Measurements from ENCODE around the gene ARHGEF37. TPM values are rescaled to one million over a fixed set of nuclear protein-coding genes. Genes with fewer than 3 reads are reported as not detected.
"Not testable (repeated sequence)": the region's sequence is repeated elsewhere in the genome, so short reads cannot be mapped to it uniquely, and the experiment has no call there.

The ARHGEF37 gene
- total and polyA plus RNA-seq, 9 of the 15 experiments (the other 6 are each of a cell fraction or from before 2014, with no cell fraction given): 0.01 to 0.27 (median 0.05) TPM

- H4K20me1 ChIP-seq (replicated peaks; ENCODE audit: control insufficient read depth, insufficient read depth, low read length); BruUV-seq (replicated peaks); H3K27me3 ChIP-seq (ENCODE audit: control insufficient read depth in 2 of 2, insufficient read depth in 2 of 2, low read length in 2 of 2); H2AFZ ChIP-seq (ENCODE audit: low read depth, low read length); H3K79me2 ChIP-seq (ENCODE audit: control insufficient read depth, insufficient read depth, low read length); DNase-seq (ENCODE audit: extremely low read depth in 1 of 4, low spot score in 3 of 4); H3K27ac ChIP-seq (ENCODE audit: extremely low read depth, low read depth, low read length); H3K36me3 ChIP-seq (ENCODE audit: control insufficient read depth, insufficient read depth, low read length); H3K4me1 ChIP-seq (replicated peaks in 1 of 2; ENCODE audit: control insufficient read depth in 2 of 2, insufficient read depth in 2 of 2, low read length in 2 of 2); CTCF ChIA-PET (ENCODE audit: low intra/inter-chr PET ratio); in situ Hi-C loops (cut with MboI); H3K4me3 ChIP-seq; H3K9ac ChIP-seq (ENCODE audit: insufficient read depth in 1 of 2, low read depth in 2 of 2, low read length in 2 of 2); H3K9me1 ChIP-seq (ENCODE audit: control insufficient read depth, insufficient read depth, low read length); intact Hi-C loops (cut with micrococcal nuclease); ATAC-seq; H3K4me2 ChIP-seq (ENCODE audit: insufficient read depth, low read length); H3K9me3 ChIP-seq (replicated peaks; ENCODE audit: control insufficient read depth, insufficient read depth, low read depth, low read length); FAIRE-seq: not testable (repeated sequence)
- POLR2A ChIA-PET: interaction anchor here (0.7 kb wide), 1 partner anchor 15 kb away, joined by 3 read pairs; no protein-coding TSS in a partner anchor
- WGBS (ENCODE audit: insufficient coverage, low coverage, missing lambda C conversion rate): 27% methylated on average over 3 of the region's 3 CpGs
Observed at GRCh38 chr5:149595105-149595504, 13.8 kb downstream of the ARHGEF37 start.

- ATAC-seq (no peak), DNase-seq (ENCODE audit: extremely low read depth in 1 of 4, low spot score in 3 of 4) (no peak), FAIRE-seq (no peak)
- no peaks in the 10 kb centered on the region for H3K9me1 ChIP-seq (ENCODE audit: control insufficient read depth, insufficient read depth, low read length)
- H3K4me3 ChIP-seq: no peak overlapping the region
- CTCF ChIA-PET (ENCODE audit: low intra/inter-chr PET ratio): no interaction called here
- no peak overlapping the region for H3K9ac ChIP-seq (ENCODE audit: insufficient read depth in 1 of 2, low read depth in 2 of 2, low read length in 2 of 2)
- in situ Hi-C loops (cut with MboI) (no loop called here), intact Hi-C loops (cut with micrococcal nuclease) (no loop called here)
- H3K27me3 ChIP-seq (ENCODE audit: control insufficient read depth in 2 of 2, insufficient read depth in 2 of 2, low read length in 2 of 2): peaks cover 0 to 4% of the 10 kb centered on the region in 2 experiments; a peak in 1 of 5 replicates
- H3K4me2 ChIP-seq (ENCODE audit: insufficient read depth, low read length): no peak overlapping the region
- no peak overlapping the region for H3K27ac ChIP-seq (ENCODE audit: extremely low read depth, low read depth, low read length)
- H4K20me1 ChIP-seq (replicated peaks; ENCODE audit: control insufficient read depth, insufficient read depth, low read length): no peaks in the 10 kb centered on the region
- WGBS (ENCODE audit: insufficient coverage, low coverage, missing lambda C conversion rate): 49% methylated on average over 2 of the region's 2 CpGs
- POLR2A ChIA-PET: interaction anchor here (1.0 kb wide), 1 partner anchor 17 kb away, joined by 3 read pairs; no protein-coding TSS in a partner anchor
- H3K79me2 ChIP-seq (ENCODE audit: control insufficient read depth, insufficient read depth, low read length): no peaks in the 10 kb centered on the region
- no peaks in the 10 kb centered on the region; a peak in 1 of 5 replicates for H3K4me1 ChIP-seq (replicated peaks in 1 of 2; ENCODE audit: control insufficient read depth in 2 of 2, insufficient read depth in 2 of 2, low read length in 2 of 2)
- no TSS peak for BruUV-seq (replicated peaks)
- H2AFZ ChIP-seq (ENCODE audit: low read depth, low read length): no peak overlapping the region
- H3K9me3 ChIP-seq (replicated peaks; ENCODE audit: control insufficient read depth, insufficient read depth, low read depth, low read length): no peaks in the 10 kb centered on the region
- no peaks in the 10 kb centered on the region for H3K36me3 ChIP-seq (ENCODE audit: control insufficient read depth, insufficient read depth, low read length)
- TF ChIP-seq ZNF561 (CRISPR knock-in tag; conservative IDR thresholded peaks at IDR 0.05) (no peak), TAF15 (IDR thresholded peaks at IDR 0.05; ENCODE audit: low read depth, low read length) (no peak), ZBTB11 (CRISPR knock-in tag; IDR thresholded peaks at IDR 0.05) (no peak), FOXK2 (conservative IDR thresholded peaks at IDR 0.05 in 1 of 2, IDR thresholded peaks at IDR 0.05 in 1 of 2; ENCODE audit: low read depth in 2 of 2) (no peak), SP1 (CRISPR knock-in tag; IDR thresholded peaks at IDR 0.05) (no peak), HCFC1 (IDR thresholded peaks at IDR 0.05; ENCODE audit: low read depth, low read length) (no peak), BHLHE40 (IDR thresholded peaks at IDR 0.05; ENCODE audit: low read length) (no peak), MYNN (IDR thresholded peaks at IDR 0.05) (no peak), MYNN (CRISPR knock-in tag; IDR thresholded peaks at IDR 0.05) (no peak), FOXA3 (CRISPR knock-in tag; conservative IDR thresholded peaks at IDR 0.05 in 1 of 2, IDR thresholded peaks at IDR 0.05 in 1 of 2) (no peak), MED1 (CRISPR knock-in tag; IDR thresholded peaks at IDR 0.05; ENCODE audit: borderline replicate concordance) (no peak), ZNF282 (CRISPR knock-in tag; IDR thresholded peaks at IDR 0.05) (no peak), HDAC2 (IDR thresholded peaks at IDR 0.05) (no peak)
Observed at GRCh38 chr5:149596712-149597111, 15.4 kb downstream of the ARHGEF37 start.

Measured in K562 (cell line).